B cell (primary cell): ENCODE results near the gene PRTN3. TPM values are rescaled to one million over a fixed set of nuclear protein-coding genes. Genes with fewer than 3 reads are reported as not detected.

Experiments
- ATAC-seq: fragments of 200-7000 bp; cut with Tn5 transposase; one replicate; pipeline ENCODE4 v1.10.0; 2021; ENCODE audit warnings: low read depth, mild to moderate bottlenecking, moderate number of reproducible peaks, moderate library complexity
- CTCF ChIA-PET: fragments of 350-600 bp; sonication (Branson Sonifier 250); formaldehyde crosslinking; loops from one replicate; lab custom pipeline; 2021; ENCODE audit warnings: antibody characterized with exemption, inconsistent platforms; lab: Charles Lee
- POLR2A ChIA-PET: fragments of 350-600 bp; sonication (Branson Sonifier 250); formaldehyde crosslinking; loops from one replicate; lab custom pipeline; 2021; ENCODE audit warnings: antibody characterized with exemption; lab: Charles Lee
- DNase-seq: peaks from one replicate; pipeline ENCODE4 v3.0.0; 2013
- H2AFZ ChIP-seq: 2 replicates; pipeline ENCODE4 v1.6.1; 2012; ENCODE audit warnings: mild to moderate bottlenecking, low read depth, low read length; ENCODE audit not compliant: insufficient read depth, poor library complexity, severe bottlenecking
- H3K27ac ChIP-seq, 2 donors: 1 replicate in 1 of 2; 2 replicates in 1 of 2; pipeline ENCODE4 v1.5.1; 2012 to 2013; ENCODE audit warnings: low read length in 2 of 2, mild to moderate bottlenecking in 2 of 2, moderate library complexity in 1 of 2
- H3K27me3 ChIP-seq, 4 experiments: fragments of 200-600 bp in 1 of 4; sonication (generic) in 1 of 4; replicated peaks in 1 of 4; 1 replicate in 2 of 4; 2 replicates in 2 of 4; pipeline versions ENCODE4 v1.6.1 to v1.7.0; 2013 to 2016; ENCODE audit warnings: low read length in 3 of 4, mild to moderate bottlenecking in 2 of 4, mixed read lengths in 1 of 4, moderate library complexity in 1 of 4; ENCODE audit not compliant: insufficient read depth in 4 of 4, control insufficient read depth in 3 of 4; ENCODE audit errors: control extremely low read depth in 1 of 4
- H3K36me3 ChIP-seq, 2 experiments: replicated peaks in 1 of 2; 1 replicate in 1 of 2; 2 replicates in 1 of 2; pipeline versions ENCODE4 v1.6.1 to v1.7.1; 2013; ENCODE audit warnings: low read length in 1 of 2; ENCODE audit not compliant: insufficient read depth in 2 of 2, control insufficient read depth in 1 of 2; ENCODE audit errors: control extremely low read depth in 1 of 2, extremely low read depth in 1 of 2
- H3K4me1 ChIP-seq, 2 donors: fragments of 200-600 bp in 1 of 2; sonication (generic) in 1 of 2; 1 replicate in 1 of 2; 2 replicates in 1 of 2; pipeline versions ENCODE4 v1.5.1 to v1.6.1; 2013 to 2017; ENCODE audit warnings: low read length in 2 of 2; ENCODE audit not compliant: control insufficient read depth in 2 of 2, insufficient read depth in 2 of 2
- H3K4me2 ChIP-seq: replicated peaks from 2 replicates; pipeline ENCODE3; 2012; ENCODE audit warnings: mild to moderate bottlenecking, low read depth, low read length; ENCODE audit not compliant: poor library complexity, severe bottlenecking
- H3K4me3 ChIP-seq, 5 experiments: fragments of 200-600 bp in 1 of 5; sonication (generic) in 1 of 5; 1 replicate in 3 of 5; 2 replicates in 2 of 5; pipeline versions ENCODE4 v1.5.1 to v1.7.0; 2011 to 2016; ENCODE audit warnings: low read length in 4 of 5, mild to moderate bottlenecking in 4 of 5, low read depth in 2 of 5, control low read depth in 1 of 5, moderate library complexity in 1 of 5; ENCODE audit not compliant: insufficient read depth in 1 of 5; ENCODE audit errors: control extremely low read depth in 1 of 5, extremely low read depth in 1 of 5
- H3K79me2 ChIP-seq: fragments of 200-600 bp; sonication (generic); one replicate; pipeline ENCODE4 v1.6.0; 2016; ENCODE audit warnings: low read length; ENCODE audit not compliant: control insufficient read depth, insufficient read depth
- H3K9ac ChIP-seq: fragments of 200-600 bp; sonication (generic); 2 replicates; pipeline ENCODE4 v1.6.1; 2017; ENCODE audit warnings: mild to moderate bottlenecking, low read length, moderate library complexity
- H3K9me3 ChIP-seq, 3 donors: one replicate each; pipeline versions ENCODE4 v1.6.1 to v1.7.1; 2013; ENCODE audit warnings: low read length in 2 of 3; ENCODE audit not compliant: control insufficient read depth in 2 of 3, insufficient read depth in 1 of 3; ENCODE audit errors: control extremely low read depth in 1 of 3
- H4K20me1 ChIP-seq: 2 replicates; pipeline ENCODE4 v1.6.0; 2012; ENCODE audit warnings: mild to moderate bottlenecking, low read length; ENCODE audit not compliant: insufficient read depth, control insufficient read depth, poor library complexity, severe bottlenecking
- H3K27ac Mint-ChIP-seq: one replicate; pipeline ENCODE4 v1.8.0; 2021; ENCODE audit warnings: mixed read lengths
- H3K27me3 Mint-ChIP-seq: one replicate; pipeline ENCODE4 v1.8.0; 2021; ENCODE audit warnings: mixed read lengths
- H3K4me1 Mint-ChIP-seq: one replicate; pipeline ENCODE4 v1.8.0; 2021; ENCODE audit warnings: mixed read lengths
- H3K4me3 Mint-ChIP-seq: one replicate; pipeline ENCODE4 v1.8.0; 2021; ENCODE audit warnings: mixed read lengths
- H3K9me3 Mint-ChIP-seq: one replicate; pipeline ENCODE4 v1.8.0; 2022; ENCODE audit warnings: mixed read lengths; ENCODE audit not compliant: insufficient read depth
- CTCF ChIP-seq: fragments of 200-600 bp; IDR thresholded peaks from one replicate; pipeline ENCODE4 v1.8.0; 2022; ENCODE audit warnings: antibody characterized with exemption, mild to moderate bottlenecking
- EZH2 ChIP-seq: IDR thresholded peaks from 2 replicates; pipeline ENCODE4 v1.6.1; 2012; ENCODE audit warnings: borderline replicate concordance, low read depth, mild to moderate bottlenecking, moderate library complexity, low read length; ENCODE audit not compliant: insufficient read depth, poor library complexity, severe bottlenecking
- WGBS: methylation state at CpG from one replicate; pipeline ENCODE4 v1.1.5; 2013; ENCODE audit warnings: missing lambda C conversion rate; ENCODE audit not compliant: insufficient coverage; 5-methylcytosine and 5-hydroxymethylcytosine counted together
- intact Hi-C: fragments of 100-400 bp; cut with micrococcal nuclease; formaldehyde crosslinking; loops from one replicate; pipeline ENCODE4 v1.10.0; 2022
- polyA plus RNA-seq: library from polyadenylated mRNA; depleted of rRNA; stranded (reverse); fragments of >200 nt; gene quantifications from 2 replicates; pipeline ENCODE4 v1.2.3, GENCODE V29; 2012
- total RNA-seq, 2 donors: library from RNA; stranded (reverse); fragments of 120-200 nt in 1 of 2; gene quantifications; 1 replicate in 1 of 2; 2 replicates in 1 of 2; pipeline versions ENCODE4 v1.2.3 to v1.2.4, GENCODE V29; 2013 to 2022

Gene PRTN3
- total and polyA plus RNA-seq, 2 donors (not counting 1 experiment from before 2014, with no cell fraction given) = not detected

- Histone ChIP-seq H4K20me1 (no peaks in the 10 kb centered on the region), H3K4me3 (no peak overlapping the region), H3K27ac (no peak overlapping the region), H3K9ac (no peak overlapping the region), H3K4me2 (no peak overlapping the region), H3K4me1 (peaks cover 23 to 33% of the 10 kb centered on the region in 2 donors), H3K9me3 (peaks cover 0 to 14% (median 0%) of the 10 kb centered on the region in 3 donors), H3K36me3 (peaks cover 0 to 17% of the 10 kb centered on the region in 2 experiments), H3K79me2 (no peaks in the 10 kb centered on the region), H3K27me3 (peaks cover 0 to 10% (median 2%) of the 10 kb centered on the region in 4 experiments), H2AFZ (no peak overlapping the region)
- intact Hi-C loops = no loop called here
- Mint-ChIP-seq H3K27me3 (peaks cover 4% of the 10 kb centered on the region), H3K27ac (no peak overlapping the region), H3K4me1 (peaks cover 20% of the 10 kb centered on the region), H3K4me3 (no peak overlapping the region), H3K9me3 (no peaks in the 10 kb centered on the region)
- WGBS = 92% methylated on average over 16 of the region's 16 CpGs
- DNase-seq (no peak), ATAC-seq (no peak)
- ChIA-PET POLR2A (no interaction called here), CTCF (no interaction called here)
- no peak for TF ChIP-seq CTCF
- no peak for TF ChIP-seq EZH2
Measured at GRCh38 chr19:867301-867793, 26.5 kb downstream of the PRTN3 start.

GRCh38 chr19:867855-868457 lies 27.2 kb downstream of the PRTN3 start:
- no peak for TF ChIP-seq EZH2
- TF ChIP-seq CTCF = no peak
- ChIA-PET CTCF (no interaction called here), POLR2A (no interaction called here)
- intact Hi-C loops = no loop called here
- peaks cover 0 to 17% of the 10 kb centered on the region in 2 experiments for H3K36me3 ChIP-seq
- 97% methylated on average over 39 of the region's 39 CpGs for WGBS
- no peaks in the 10 kb centered on the region for H3K27me3 Mint-ChIP-seq
- no peaks in the 10 kb centered on the region for H3K9me3 Mint-ChIP-seq
- H3K4me2 ChIP-seq = no peak overlapping the region
- H4K20me1 ChIP-seq = no peaks in the 10 kb centered on the region
- H3K4me1 Mint-ChIP-seq = peaks cover 19% of the 10 kb centered on the region
- H3K4me3 Mint-ChIP-seq = no peak overlapping the region
- no peak for ATAC-seq
- H3K4me1 ChIP-seq = peaks cover 20 to 29% of the 10 kb centered on the region in 2 donors
- no peak overlapping the region for H2AFZ ChIP-seq
- H3K27ac ChIP-seq = no peak overlapping the region
- H3K27me3 ChIP-seq = peaks cover 0 to 4% (median 0%) of the 10 kb centered on the region in 4 experiments
- H3K9ac ChIP-seq = no peak overlapping the region
- no peak for DNase-seq
- H3K4me3 ChIP-seq = no peak overlapping the region
- no peaks in the 10 kb centered on the region for H3K79me2 ChIP-seq
- H3K27ac Mint-ChIP-seq = no peak overlapping the region
- peaks cover 0 to 8% (median 0%) of the 10 kb centered on the region in 3 donors for H3K9me3 ChIP-seq
